PFSK-1 (cell line): Measurements from ENCODE around the gene QRFPR.

Experiments used
- SIN3A ChIP-seq: IDR thresholded peaks from 2 replicates; pipeline ENCODE4 v1.6.1; 2012; ENCODE audit warnings: mild to moderate bottlenecking, low read length, moderate library complexity, borderline replicate concordance; ENCODE audit not compliant: insufficient read depth
- TF ChIP-seq, protein P1 (sequence below), 2 experiments: IDR thresholded peaks; 2 replicates each; pipeline versions ENCODE4 v1.6.1 to v1.8.0; 2011 to 2012; ENCODE audit warnings: low read depth in 2 of 2, low read length in 2 of 2, control low read depth in 1 of 2, inconsistent platforms in 1 of 2, mild to moderate bottlenecking in 1 of 2, moderate library complexity in 1 of 2; ENCODE audit not compliant: insufficient read depth in 1 of 2

DNA sequence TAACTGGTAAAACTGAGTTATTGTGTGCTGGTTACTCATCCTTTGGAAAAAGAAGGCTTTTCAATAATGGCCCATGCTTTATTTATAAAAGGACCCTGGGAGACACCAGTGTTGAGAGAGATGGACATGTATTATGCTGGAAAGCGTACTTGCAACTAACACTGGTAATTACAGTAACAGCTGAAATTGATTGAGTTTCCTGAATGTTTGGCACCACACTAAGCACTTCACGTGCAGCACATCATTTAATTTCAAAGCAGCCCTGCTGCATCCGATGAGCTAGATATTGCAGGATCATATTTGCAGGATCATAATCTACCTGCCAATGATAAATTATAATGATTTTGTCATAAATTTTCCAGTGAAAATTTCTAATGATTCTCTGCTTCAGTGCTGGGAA, 81.5 kb downstream of the QRFPR start:
- TF ChIP-seq, protein P1, sequence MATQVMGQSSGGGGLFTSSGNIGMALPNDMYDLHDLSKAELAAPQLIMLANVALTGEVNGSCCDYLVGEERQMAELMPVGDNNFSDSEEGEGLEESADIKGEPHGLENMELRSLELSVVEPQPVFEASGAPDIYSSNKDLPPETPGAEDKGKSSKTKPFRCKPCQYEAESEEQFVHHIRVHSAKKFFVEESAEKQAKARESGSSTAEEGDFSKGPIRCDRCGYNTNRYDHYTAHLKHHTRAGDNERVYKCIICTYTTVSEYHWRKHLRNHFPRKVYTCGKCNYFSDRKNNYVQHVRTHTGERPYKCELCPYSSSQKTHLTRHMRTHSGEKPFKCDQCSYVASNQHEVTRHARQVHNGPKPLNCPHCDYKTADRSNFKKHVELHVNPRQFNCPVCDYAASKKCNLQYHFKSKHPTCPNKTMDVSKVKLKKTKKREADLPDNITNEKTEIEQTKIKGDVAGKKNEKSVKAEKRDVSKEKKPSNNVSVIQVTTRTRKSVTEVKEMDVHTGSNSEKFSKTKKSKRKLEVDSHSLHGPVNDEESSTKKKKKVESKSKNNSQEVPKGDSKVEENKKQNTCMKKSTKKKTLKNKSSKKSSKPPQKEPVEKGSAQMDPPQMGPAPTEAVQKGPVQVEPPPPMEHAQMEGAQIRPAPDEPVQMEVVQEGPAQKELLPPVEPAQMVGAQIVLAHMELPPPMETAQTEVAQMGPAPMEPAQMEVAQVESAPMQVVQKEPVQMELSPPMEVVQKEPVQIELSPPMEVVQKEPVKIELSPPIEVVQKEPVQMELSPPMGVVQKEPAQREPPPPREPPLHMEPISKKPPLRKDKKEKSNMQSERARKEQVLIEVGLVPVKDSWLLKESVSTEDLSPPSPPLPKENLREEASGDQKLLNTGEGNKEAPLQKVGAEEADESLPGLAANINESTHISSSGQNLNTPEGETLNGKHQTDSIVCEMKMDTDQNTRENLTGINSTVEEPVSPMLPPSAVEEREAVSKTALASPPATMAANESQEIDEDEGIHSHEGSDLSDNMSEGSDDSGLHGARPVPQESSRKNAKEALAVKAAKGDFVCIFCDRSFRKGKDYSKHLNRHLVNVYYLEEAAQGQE (IDR thresholded peaks at IDR 0.05; ENCODE audit: insufficient read depth in 1 of 2, low read depth in 2 of 2, low read length in 2 of 2) = no peak
- no peak for TF ChIP-seq SIN3A
